ENCODE data around the gene SLC35A1.

Gene SLC35A1

DNA sequence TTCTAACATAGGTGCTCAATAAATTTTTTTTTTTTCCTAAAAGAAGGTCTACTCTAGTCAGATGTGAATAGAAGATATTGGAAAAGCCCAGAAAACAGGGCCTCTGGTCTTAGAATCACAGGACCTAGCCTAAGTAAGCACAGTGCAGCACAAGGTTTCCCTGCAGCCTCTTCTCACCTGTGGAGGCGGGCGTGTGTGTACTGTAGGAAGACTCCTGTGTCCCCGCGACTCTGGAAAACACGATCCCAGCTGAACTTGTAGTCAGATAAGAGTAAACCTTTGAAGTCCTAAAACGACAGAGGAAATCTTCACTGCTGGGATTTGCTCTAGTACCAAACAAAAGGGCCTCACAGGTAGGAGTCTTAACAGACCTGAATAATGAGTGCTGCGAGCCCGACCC, 45.7 kb downstream of the SLC35A1 start:
- DNase-seq, result no peak
- intact Hi-C loops (cut with DNase I), result no loop called here

DNA sequence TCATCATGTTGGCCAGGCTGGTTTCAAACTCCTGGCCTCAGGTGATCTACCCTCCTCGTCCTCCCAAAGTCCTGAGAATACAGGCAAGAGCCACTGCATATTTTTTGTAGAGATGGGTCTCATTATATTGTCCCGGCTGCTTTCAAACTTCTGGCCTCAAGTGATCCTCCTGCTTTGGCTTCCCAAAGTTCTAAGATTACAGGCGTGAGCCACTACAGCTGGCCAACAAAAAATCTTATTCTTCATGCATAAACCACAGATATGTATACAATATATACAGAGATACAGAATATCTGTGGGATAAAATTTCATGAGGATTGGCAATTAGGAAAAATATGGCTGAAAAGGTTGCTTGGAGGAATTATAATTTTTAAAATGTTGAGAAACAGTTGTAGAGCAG, 49.9 kb downstream of the SLC35A1 start:
- intact Hi-C loops (cut with DNase I), result no loop called here

DNA sequence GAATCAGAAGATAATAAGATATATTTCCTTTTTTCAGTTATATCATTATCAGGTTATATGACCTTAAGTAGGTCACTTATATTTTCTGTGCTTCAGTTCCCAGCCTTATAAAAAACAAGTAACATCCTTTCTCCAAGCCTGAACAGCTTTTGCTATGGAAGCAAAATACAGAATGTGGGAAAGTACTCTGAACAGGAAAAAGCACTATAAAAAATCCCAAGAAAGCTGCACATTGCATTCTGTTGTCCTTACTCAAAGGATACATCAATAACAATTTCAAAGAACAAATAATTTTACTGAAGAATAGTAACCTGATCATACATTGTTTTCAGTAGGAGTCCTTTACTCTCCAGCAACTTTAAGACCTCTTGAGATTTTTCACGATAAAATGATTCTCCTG, 56.4 kb downstream of the SLC35A1 start:
- intact Hi-C loops (cut with DNase I), result no loop called here
- no peak for DNase-seq

More for the DNA sequence above, 49.9 kb downstream of the SLC35A1 start:
- DNase-seq, result no peak

DNA sequence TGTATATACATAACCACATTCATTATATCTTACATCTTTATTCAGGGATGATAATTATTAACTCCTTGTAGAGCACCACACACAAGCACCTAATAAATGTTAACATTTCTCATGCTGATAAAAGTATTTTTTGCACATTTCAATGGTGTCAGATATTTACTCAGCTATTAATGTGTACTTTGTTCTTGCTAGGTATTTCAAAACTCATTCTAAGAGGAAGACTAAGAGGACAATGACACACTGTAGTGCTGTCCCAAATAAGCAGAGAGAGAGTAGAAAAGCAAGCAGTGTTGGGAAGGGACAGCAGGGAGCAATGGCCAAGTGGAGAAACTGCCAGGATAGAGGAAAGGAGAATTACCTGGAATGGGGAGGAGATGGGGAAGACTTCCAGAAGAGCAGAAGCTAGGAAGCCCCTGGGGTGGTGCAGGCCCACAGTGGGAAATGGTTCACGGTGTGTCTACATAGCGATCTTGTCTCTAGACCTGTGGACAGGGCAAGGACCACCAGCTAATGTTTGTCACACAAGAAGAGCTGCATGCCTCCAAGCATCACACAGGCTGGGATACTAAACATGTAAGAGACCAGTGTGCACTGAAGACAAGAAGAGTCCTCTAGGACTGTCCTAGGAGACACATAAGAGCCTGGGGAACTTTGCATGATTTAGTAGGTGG, 61.7 kb downstream of the SLC35A1 start:
- intact Hi-C loops (cut with DNase I), result no loop called here
- no peak for DNase-seq

DNA sequence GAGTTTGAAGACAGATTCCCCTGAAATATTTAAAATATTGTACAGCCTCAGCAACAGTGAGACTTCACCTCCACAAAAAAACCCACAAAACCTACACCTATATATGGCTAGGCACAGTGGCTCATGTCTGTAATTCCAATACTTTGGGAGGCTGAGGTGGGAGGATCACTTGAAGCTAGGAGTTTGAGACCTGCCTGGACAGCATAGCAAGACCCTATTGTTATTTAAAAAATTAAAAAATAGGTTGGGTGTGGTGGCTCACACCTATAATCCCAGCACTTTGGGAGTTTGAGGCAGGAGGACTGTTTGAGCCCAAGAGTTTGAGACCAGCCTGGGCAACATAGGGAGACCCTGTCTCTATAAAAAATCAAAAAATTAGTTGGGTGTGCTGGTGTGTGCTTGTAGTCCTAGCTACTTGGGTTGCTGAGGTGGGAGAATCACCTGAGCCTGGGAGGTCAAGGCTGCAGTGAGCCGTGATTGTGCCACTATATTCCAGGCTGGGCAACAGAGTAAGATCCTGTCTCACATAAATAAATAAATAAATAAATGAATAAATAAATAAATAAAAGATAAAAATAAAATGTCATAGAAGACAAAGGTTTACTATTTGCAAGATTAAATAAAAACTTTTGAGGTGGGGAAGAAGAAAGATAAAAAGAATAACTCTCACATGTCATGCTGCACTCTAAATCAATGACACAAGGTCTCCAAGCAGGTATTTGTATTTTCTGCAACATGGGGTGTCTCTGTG, 65.9 kb downstream of the SLC35A1 start:
- intact Hi-C loops (cut with DNase I), result no loop called here
- DNase-seq, result no peak

DNA sequence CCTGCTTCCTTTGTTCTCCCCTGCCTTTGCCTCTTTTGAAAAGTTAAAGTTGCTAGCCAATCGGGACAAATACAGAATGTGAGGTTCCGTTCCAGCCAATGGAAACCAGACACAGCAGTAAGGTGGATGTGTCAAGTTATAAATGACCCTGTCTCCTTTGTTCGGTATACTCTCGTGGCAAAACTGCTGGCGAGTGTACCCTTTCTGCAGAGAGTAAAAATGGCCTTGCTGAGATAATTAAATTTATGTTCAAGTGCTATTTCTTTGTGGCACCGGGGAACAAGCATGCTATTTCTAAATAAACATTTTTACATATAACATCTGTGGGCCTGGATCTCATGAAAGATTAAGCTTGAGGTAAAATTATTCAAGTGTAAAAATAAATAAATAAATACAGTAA, 66.8 kb downstream of the SLC35A1 start:
- intact Hi-C loops (cut with DNase I), result no loop called here
- DNase-seq, result no peak

DNA sequence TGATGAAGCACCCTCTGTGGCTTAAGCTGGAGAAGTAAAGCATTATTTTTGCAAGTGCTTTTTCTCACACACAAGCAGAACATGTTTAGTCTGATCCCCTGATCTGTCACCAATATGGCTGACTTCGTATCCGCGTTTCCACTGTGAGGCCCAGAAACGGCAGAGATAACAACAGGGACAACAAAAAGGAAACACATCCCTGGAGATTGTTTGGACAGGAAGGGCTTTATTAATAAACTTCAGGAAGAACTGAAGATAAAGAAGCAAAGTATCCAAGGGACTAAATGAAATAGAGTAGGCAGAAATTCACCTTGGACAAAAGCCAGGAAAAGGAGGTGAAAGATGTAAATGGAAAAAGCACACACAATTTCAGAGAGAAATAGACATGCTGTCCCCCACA, 67.8 kb downstream of the SLC35A1 start:
- no peak for DNase-seq
- intact Hi-C loops (cut with DNase I), result no loop called here

DNA sequence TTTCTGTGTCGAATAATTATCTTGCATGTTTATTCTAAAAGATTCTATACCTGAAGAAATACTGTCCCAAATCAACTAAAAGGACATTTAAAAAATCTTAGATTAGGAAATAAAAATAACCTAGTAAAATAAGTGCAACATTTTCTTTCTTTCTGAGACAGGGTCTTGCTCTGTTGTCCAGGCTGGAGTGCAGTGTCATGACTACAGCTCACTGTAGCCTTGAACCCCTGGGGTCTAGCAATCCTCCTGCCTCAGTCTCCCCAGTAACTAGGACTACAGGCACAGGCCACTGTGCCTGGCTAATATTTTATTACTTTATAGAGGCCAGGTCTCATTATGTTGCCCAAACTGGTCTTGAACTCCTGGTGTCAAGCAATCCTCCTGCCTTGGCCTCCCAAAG, 68.3 kb downstream of the SLC35A1 start:
- intact Hi-C loops (cut with DNase I), result no loop called here
- DNase-seq, result no peak

DNA sequence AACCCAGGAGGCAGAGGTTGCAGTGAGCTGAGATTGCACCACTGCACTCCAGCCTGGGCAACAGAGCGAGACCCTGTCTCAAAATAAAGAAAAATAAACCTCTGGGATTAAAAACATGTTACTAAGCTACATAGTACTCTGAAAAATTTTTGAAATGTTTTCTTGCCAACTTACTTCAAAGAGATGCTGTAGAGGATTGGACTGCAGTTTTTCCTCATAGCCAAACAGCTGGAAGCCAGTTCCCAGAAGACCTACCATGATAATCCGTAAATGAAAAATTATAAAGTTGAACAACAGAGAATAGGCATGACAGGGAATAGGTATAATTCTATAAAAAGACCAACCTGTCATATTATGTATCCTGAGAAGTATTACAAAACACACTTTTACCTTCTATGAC, 69.0 kb downstream of the SLC35A1 start:
- intact Hi-C loops (cut with DNase I), result no loop called here
- no peak for DNase-seq

DNA sequence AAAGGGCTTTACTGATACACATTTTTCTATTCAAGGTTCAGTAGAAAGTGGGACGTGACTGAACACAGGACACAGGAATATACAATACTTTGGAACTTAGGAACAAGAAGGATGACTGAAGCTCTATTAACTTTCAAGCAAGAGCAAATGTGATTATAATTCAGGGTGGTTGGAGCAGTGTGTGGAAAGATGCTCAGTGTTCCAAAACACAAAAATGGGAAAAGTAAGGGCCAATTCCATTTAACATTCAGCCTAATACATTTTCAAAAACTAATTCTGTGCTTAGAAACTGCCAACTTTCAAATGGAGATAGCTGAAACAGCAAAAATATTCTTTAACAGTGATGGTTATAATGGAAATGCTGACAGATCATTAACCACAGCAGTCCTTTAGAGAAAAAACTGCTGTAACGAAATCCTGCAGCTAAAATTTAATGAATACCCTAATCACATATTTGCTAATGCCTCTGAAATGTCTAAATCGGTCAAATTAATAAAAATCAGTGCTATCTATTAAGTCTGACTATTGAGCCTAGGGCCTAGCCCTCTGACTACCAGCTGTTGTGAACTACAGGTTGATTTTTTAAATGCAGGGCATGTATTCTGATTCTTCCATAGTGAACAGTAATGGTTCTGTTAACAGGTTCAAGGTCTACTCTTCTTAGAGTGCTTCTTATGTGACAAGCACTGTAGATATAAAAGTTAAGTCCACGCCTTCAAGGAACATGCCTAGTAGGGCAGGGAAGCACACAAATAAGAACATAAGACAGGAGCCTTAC, 71.1 kb downstream of the SLC35A1 start:
- DNase-seq, result no peak
- intact Hi-C loops (cut with DNase I), result no loop called here

DNA sequence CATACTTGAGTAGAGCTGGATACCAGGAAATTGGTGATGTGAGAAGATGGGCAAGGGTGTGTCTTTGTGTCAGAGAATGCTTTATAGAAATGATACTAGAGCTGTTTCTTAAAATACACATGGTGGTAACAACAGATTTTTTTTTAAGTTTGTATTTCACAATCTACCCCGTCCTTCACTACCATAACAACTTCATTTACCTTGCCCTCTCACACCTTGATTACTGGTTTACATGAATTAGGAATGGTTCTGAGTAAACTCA, 71.6 kb downstream of the SLC35A1 start:
- no peak for DNase-seq
- intact Hi-C loops (cut with DNase I), result no loop called here

DNA sequence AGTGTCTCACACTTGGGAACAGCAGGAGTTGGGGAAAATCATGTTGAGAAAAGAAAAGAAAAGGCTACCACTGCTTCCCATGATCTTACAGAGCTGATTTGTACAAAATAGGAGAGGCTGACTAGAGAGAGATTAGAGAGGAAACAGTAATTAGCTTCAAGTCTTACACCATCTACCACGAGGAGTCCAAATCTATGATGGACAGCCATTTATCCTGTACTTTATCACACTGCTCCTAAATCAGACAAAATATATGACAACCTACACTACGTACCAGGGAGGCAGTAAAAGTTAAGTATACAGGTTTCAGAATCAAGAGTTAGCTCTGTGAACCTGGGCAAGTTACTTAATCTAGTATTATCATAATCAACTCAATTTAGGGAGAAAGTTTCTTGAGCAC, 79.0 kb downstream of the SLC35A1 start:
- DNase-seq, result no peak
- intact Hi-C loops (cut with DNase I), result no loop called here

DNA sequence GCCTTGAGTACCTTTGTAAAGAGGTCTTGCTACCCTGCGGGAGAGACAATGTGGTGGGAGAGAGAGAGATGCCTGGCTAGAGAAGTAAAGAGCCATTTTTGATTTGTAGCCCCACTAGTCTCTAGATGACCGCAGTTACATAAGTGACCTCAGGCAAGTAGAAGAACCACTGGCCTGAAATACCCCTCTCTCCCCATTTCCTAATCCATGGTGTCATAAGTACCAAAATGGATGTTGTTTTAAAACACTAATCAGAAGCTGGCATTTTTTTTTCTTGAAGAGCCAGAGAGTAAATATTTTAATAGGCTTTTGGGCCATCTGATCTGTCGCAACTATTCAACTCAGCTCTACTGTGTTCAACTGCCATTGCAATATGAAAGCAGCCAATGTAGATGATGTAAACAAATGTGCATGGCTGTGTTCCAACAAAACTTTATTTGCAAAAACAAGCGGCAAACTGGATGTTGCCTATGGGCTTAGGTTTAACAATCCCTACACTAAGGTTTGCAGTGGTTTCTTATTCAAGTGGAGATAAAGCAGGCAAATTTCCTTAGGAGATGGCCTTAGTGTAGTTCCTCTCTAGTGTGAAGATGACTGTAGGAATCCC, 80.5 kb downstream of the SLC35A1 start:
- intact Hi-C loops (cut with DNase I), result no loop called here
- DNase-seq, result no peak

DNA sequence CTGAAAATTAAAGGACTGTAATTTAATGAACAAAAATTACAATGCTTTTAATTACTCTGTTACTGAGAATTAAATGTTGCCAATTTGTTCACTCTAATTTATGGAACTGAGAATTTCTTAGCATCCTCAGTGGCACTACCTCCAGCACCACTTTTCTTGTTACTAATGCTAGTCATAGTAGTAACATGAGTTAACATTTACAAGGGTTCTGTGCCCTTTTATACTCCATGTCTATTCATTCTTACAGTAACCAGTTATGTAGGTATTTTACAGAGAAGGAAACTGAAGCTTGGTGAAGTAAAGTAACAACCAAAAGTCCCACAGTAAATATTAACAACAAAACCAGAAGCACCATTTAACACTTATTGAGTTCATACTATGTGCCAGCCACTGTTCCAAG, 82.7 kb downstream of the SLC35A1 start:
- intact Hi-C loops (cut with DNase I), result no loop called here
- DNase-seq, result no peak

DNA sequence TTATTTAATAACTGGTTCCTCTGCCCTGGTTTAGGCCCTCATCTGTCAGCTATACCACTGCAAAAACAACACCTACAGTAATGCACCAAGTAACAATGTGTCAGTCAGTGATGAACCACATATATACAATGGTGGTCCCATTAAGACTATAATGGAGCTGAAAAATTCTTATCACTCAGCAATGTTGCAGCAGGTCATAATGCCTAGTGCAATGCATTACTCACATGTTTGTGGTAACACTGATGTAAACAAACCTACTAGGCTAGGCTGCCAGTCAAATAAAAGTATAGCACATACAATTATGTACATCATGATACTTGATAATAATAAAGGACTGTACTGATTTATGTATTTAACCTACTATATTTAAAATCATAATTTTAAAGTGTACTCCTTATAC, 85.7 kb downstream of the SLC35A1 start:
- no peak for DNase-seq
- intact Hi-C loops (cut with DNase I), result no loop called here

DNA sequence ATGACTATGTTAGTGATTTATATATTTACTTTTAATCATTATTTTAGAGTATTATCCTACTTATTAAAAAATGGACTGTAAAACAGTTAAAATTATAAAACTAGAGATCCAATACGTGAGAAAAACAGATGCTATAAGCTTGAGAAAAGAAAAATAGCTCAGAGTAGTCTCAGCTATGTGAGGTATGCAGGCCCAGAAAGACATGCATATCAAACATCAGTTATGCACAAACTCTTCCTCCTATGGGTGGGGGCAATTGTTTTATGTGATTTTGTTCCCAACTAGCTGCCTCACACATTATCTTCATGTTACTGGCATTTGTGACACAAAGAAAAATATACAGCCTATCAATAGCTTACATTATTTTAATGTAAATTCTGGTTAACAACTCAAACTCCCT, 88.2 kb downstream of the SLC35A1 start:
- no peak for DNase-seq
- intact Hi-C loops (cut with DNase I), result no loop called here

Measured in posterior cingulate gyrus (tissue), 11 donors.